GM18507 (cell line): Measurements from ENCODE around the gene PIP4K2A.

Experiments
- DNase-seq: peaks from one replicate; pipeline ENCODE4 v3.0.0; 2011; ENCODE audit warnings: low read depth; ENCODE audit not compliant: insufficient read length; ENCODE audit errors: extremely low spot score
- FAIRE-seq: peaks from 2 replicates; lab custom pipeline; 2011; peaks lifted over from hg19 to GRCh38; lab: Jason Lieb, UNC

PIP4K2A gene

GRCh38 chr10:22611425-22612115, 102.8 kb downstream of the PIP4K2A start:
- peak; percentile 78 for FAIRE-seq
- no peak for DNase-seq

GRCh38 chr10:22610610-22611009, 103.8 kb downstream of the PIP4K2A start:
- FAIRE-seq (no peak), DNase-seq (no peak)

DNA sequence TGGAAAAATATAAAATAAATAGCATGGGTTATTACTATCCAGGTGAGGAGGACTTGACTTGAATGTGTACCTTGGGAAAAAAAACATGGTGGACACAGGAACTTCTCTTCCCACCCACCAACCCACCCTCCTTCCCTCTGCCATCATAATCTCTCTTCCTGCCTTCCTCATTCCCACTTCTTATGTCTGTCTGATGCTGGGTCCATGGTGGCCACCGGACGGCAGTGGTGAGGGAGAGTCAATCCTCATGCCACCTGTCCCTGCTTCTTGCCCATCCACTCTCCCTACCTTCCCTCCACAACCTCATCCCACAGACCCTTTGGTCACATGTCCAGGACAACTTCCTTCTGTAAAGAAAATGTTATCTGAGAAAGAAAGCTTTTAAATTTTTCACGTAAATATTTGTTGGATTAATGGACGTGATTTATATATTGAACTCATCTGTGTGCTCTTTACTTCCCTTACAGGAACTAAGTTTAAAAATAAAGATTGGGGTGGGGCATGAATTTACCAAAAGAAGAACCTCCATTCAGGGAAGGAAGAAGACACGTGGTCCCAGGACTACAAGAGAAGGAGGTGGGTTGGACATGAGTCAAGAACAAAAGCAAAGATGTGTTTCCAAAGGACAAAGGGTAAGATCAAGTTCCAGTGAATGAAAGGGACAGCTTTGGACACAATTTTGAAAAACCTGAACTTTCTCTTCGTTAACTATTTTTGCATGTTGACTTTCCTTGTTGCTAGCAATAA, 104.5 kb downstream of the PIP4K2A start:
- DNase-seq (no peak), FAIRE-seq (peak; percentile 33)

DNA sequence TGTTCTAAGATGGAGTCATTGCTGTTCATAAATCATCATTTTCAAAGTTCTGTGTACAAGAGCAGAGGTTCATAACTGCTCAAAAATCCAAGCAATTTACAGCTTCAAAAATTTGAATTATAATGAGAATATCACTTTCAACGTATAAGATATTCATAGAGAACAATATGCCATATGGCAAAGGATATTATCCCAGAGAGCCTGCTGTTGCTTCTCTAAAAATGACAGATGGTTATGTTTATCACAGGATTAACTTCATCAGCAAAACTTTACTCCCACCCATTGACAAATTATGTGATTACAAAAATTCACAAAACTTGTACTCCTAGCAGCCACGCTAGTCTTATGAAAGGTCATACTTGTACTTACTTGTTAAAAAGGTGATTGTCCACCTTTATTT, 105.1 kb downstream of the PIP4K2A start:
- DNase-seq, result no peak

DNA sequence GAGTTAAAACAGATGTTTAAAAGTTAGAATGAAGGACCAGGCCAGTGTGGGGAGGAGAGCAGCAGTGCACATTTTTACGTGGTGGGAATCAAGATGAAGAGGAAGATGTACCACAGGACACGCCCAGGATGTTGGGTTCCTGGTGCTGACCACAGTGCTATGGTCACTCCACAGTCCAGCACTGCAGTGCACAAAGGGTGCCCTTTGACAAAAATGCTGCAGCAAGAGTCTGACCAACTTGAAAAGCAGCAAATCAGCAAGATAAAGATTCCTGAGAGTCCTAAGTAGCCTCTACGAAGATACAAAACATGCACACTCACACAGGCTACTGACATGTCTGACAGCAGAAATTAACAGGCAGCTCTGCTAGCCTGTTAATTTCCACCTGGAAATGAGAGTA, 107.1 kb downstream of the PIP4K2A start:
- FAIRE-seq, result peak; percentile 65
- DNase-seq, result no peak

More for the DNA sequence above, 105.1 kb downstream of the PIP4K2A start:
- FAIRE-seq, result no peak

DNA sequence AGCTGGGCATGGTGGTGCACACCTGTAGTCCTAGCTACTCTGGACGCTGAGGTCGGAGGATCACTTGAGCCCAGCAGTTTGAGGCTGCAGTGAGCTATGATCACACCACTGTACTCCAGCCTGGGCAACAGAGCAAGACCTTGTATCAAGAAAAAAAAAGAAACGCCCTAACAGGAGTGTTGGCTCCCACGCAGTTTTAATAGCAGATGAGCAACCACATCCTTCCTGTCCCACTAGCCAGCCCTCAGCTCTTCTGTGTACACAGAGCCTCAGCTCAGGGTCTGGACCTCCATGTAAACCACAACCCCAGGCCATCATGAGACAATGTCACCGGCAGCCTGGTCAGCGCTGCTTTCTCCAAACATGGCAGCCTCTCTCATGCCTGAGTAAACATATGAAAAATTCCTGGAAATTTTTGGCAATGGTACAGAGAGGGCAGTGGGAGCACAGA, 108.2 kb downstream of the PIP4K2A start:
- peak; percentile 98 for FAIRE-seq
- no peak for DNase-seq

DNA sequence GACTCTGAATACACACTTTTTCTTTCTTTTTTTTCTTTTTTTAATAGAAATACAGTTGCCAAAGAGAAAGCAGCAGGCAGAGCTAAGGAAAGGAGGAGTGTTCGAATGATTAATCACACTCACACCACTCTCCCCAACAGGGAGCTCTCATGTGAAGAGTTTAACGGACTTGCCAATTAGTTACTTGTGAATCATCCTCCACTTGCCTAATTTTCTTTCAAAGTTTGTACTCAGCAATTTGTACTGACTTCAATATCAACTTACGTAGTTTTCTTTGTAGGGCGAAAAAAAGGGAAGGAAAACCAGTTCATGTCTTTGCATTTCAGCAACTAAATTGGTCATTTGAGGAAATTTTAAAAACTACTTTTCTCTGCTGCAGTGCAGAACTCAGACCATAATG, 109.2 kb downstream of the PIP4K2A start:
- DNase-seq, result no peak
- FAIRE-seq, result peak; percentile 81

DNA sequence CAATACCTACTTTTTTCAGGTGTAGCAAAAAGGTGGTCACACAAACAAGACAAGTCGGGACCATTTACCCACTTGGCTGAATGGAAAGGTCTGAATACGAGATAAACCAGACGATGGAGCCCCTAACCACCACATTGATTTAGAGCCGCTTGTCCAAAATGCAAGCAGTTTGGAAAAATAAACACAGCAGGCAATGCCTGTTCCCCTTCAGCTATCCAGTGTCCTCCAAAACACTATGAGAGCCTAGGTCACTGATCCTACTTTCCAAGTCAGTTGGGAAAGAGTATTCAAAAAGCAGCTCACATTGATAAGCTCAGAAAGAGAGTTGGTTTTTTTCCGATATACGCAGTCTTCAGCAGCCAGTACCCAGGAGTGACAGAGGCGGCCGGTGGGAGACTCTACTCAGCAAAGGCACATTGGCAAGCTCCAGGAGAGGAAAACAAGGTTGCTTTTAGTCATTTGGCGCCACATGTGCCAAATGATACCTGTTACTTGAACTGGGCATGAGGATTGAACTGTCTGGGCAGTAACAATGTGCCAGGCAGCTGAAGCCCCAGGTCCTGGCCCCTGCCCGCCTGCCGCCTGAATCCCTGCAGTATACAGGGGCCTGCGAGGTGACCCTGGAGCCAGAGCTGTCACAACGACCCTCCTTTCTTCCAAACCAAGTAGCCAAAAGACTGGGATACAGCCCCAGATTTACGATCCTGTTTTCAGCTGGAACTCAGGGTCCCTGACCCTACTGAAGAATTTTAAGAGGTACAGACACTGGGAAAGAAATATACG, 109.8 kb downstream of the PIP4K2A start:
- peak; percentile 9 for FAIRE-seq
- no peak for DNase-seq

DNA sequence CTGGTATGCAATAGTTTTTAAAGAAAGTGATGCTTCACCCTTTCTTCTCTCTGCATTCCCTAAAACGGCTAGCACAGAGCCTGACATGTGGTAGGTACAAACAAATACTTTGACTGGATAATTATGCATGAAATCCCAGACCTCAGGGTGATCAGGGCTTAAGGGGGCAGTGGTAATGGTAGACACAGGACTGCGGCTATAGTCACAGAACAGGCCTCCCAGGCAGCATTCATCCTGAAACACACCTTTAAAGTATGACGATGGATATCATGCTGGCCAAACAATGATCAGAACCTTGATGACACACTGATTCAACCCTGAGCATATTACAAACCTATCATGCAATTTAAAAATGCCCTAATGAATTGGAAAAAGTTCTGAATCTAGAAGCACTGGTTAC, 110.8 kb downstream of the PIP4K2A start:
- FAIRE-seq (no peak), DNase-seq (no peak)

- FAIRE-seq, result no peak
- no peak for DNase-seq
Observed at GRCh38 chr10:22601618-22602017, 112.8 kb downstream of the PIP4K2A start.

DNA sequence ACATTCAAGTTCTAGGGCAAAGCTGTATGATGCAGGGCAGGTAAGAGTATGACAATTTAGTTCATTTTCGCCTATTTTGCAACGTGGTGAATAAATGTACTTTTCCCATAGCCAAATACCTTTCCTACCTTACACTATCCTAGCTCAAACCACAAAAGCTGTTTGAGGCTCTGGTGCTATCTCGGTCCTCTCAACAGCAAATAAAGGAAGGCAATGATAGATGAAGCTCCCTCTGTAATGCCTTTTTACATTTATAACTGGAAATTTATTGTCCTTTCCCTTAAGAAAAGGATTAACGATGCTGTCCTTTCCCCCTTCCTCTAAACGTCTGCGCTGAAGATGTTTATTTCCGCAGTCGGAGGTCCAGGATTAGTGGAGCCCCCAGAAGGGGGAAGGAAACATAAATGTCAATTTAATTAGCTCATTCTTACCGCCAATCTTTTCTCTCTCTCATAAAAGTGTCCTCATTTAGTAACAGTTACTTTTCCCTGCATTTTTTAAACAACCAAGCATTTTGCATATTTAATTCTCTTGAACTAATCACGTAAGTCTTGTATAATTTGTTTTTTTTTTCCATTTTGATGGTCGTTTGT, 114.6 kb downstream of the PIP4K2A start:
- peak; percentile 5 for FAIRE-seq
- DNase-seq, result no peak

GRCh38 chr10:22599048-22599561, 115.3 kb downstream of the PIP4K2A start:
- no peak for DNase-seq
- peak; percentile 58 for FAIRE-seq

DNA sequence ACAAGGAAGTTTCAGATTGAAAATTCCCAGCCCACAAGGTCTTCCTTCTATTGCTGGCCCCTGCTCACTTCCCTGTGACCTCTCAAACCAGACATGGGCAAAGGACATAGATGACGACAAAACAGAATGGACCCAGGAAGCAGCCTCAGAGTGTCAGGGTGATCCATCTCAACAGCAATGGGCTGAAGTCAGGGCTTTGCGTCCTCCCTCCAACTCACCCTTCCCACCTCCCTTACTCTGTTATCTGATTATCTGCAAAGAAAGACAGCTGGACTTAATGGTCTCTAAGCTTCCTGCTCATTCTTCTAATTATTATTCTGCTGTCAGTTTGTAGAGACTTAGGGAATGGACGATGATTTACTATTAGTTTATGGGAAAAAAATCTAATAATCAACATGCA, 115.9 kb downstream of the PIP4K2A start:
- DNase-seq, result no peak
- no peak for FAIRE-seq

DNA sequence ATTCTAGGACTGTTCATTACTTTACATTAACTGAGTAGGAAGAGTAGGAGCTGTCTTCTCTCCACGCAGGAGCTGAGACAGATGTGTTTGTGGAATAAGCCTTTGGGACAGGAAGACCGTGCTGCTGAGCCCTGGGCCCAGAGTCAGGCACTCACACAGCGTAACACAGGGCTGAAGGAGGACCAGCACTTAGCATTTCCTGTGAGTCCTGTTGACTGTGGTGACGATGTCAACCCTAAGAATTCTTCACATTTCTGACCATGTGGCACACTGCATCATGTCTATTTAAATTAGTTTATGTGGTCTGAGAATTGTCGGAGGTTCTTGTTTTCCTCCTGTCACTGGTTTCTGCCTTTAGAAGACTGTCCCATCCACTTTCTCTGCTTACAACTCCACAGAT, 117.2 kb downstream of the PIP4K2A start:
- FAIRE-seq, result peak; percentile 73
- peak; percentile 33 for DNase-seq

DNA sequence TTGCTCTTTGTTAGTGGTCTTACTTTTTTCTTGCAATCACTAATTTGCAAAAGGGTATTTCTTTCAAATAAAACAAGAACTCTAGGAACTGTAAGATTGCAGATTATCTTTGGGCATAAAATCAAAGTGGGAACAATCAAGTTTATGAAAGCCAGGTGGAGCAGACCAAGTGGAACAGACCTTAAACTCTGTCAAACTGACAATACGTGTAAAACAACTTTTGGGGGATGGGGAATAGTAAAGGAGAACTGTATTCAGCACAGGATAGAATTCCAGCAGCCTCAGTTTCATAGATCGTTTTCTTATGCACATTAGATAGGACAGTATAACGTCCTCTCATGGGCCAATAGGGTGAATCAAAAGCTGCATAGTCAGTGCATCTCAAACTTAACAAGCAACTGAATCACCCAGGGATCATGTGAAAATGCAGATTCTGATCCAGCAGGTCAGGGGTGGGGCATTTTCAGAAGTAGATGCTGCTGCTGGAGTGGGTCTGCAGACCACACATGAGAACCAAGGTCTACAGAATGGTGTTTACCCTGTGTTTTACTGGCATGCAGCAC, 120.7 kb downstream of the PIP4K2A start:
- DNase-seq, result no peak
- FAIRE-seq, result no peak

DNA sequence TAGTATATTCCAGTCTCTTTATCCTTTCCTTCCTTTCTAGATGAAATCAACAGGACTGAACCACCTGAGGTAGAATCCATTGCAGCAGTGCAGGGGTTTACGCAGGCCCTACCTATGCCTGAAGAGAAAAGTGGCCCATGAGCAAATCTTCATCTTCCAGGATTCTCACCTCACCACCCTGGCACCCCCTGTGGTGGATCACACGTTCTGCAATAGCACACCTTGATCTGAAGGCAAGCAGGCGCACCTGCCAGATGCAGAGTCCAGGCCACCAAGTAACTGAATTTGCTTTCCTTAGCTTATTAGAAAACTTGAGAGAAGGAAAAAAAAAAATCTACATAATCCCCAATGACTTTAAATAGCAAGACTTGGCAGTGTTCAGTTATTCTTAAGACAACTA, 121.4 kb downstream of the PIP4K2A start:
- FAIRE-seq, result no peak
- no peak for DNase-seq

- FAIRE-seq (no peak), DNase-seq (no peak)
Observed at GRCh38 chr10:22589851-22590514, 124.4 kb downstream of the PIP4K2A start.

GRCh38 chr10:22588462-22588861, 125.9 kb downstream of the PIP4K2A start:
- DNase-seq, result no peak
- no peak for FAIRE-seq

DNA sequence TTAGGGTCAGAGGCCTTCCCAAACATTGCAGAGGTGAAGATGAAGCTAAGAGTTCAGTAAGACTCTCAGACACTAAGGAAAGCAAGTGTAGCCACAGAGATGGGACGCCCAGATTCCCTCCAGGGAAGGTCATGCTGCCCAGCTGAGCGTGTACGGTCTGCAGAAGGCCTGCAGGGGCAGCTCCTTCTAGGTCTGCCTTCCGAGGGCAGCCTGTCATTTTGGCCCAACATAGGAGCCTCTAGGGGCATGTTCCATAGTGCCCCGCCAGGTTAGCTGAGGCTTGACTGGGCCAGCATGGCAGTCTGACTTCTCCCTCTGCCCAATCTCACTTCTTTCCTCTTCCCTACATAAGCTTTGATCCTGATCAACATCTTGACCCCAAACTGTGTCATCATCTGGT, 130.7 kb downstream of the PIP4K2A start:
- no peak for DNase-seq
- FAIRE-seq, result no peak
